HL-60 (cell line): Measurements from ENCODE around the gene TRIML1.

Experiments
- DNase-seq, 2 experiments: peaks; one replicate each; pipeline ENCODE4 v3.0.0-alpha.2; 2010 to 2020; ENCODE audit warnings: low read depth in 1 of 2, low spot score in 1 of 2
- H3K27ac ChIP-seq: fragments of 250-450 bp; sonication (Bioruptor Pico); replicated peaks from 2 replicates; pipeline ENCODE4 v1.5.1; 2020; ENCODE audit warnings: mild to moderate bottlenecking, moderate library complexity
- H3K27me3 ChIP-seq: fragments of 250-450 bp; sonication (Bioruptor Pico); 2 replicates; pipeline ENCODE4 v1.5.1; 2021; ENCODE audit warnings: mild to moderate bottlenecking, moderate library complexity; ENCODE audit not compliant: insufficient read depth, poor library complexity, severe bottlenecking
- H3K4me3 ChIP-seq: replicated peaks from 2 replicates; pipeline ENCODE4 v1.5.1; 2011; ENCODE audit warnings: mild to moderate bottlenecking, control low read depth, low read length; ENCODE audit not compliant: insufficient read depth
- GABPA ChIP-seq: IDR thresholded peaks from 2 replicates; pipeline ENCODE4 v1.6.1; 2012; ENCODE audit warnings: low read depth
- POLR2AphosphoS5 ChIP-seq: IDR thresholded peaks from 2 replicates; pipeline ENCODE4 v1.6.1; 2012; ENCODE audit warnings: low read depth
- SPI1 ChIP-seq: IDR thresholded peaks from 2 replicates; pipeline ENCODE4 v1.6.1; 2012; ENCODE audit warnings: low read depth, mild to moderate bottlenecking, borderline replicate concordance
- TF ChIP-seq, protein P1 (sequence below): IDR thresholded peaks from 2 replicates; pipeline ENCODE4 v1.6.1; 2012; ENCODE audit warnings: low read depth; ENCODE audit not compliant: insufficient replicate concordance
- TF ChIP-seq, protein P2 (sequence below): IDR thresholded peaks from one replicate; pipeline ENCODE4 v1.5.1; 2011; ENCODE audit warnings: low read length, control low read depth, inconsistent platforms; ENCODE audit not compliant: insufficient read depth

The TRIML1 gene

DNA sequence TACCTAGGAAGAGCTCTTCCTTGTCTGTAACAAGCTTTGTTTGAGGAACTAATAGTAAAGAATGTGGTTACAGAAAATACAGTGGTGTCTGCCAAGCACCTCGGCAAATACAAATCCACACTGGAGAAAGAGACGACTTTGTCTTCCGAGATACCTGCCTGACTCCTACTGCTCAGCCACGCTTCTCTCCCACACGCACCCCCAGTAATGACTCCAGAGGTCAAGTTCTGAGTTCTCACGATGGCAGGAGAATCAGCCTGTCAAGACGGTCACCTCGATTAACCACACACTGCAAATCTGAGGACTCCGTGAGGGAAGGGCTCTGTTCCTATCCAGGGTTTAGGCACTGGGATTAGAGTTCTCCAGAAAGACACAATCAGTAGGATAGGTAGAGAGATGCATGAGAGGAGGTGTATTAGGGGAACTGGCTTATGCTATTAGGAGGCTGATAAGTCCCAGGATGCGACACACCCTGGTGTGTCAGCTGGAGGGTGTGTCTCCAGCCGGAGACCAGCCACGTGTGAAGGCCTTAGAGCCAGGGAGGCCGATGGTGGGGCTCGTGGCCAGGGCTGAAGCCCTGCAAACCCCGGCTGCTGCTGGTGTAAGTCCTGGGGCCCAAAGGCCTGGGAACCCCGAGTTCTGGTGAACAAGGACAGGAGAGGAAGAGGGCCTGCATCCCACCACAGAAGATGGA, 21.5 kb upstream of the TRIML1 start:
- Histone ChIP-seq H3K4me3 (no peak overlapping the region), H3K27me3 (no peaks in the 10 kb centered on the region), H3K27ac (no peak overlapping the region)
- TF ChIP-seq SPI1 (no peak), POLR2AphosphoS5 (no peak), GABPA (no peak)
- TF ChIP-seq, protein P1, sequence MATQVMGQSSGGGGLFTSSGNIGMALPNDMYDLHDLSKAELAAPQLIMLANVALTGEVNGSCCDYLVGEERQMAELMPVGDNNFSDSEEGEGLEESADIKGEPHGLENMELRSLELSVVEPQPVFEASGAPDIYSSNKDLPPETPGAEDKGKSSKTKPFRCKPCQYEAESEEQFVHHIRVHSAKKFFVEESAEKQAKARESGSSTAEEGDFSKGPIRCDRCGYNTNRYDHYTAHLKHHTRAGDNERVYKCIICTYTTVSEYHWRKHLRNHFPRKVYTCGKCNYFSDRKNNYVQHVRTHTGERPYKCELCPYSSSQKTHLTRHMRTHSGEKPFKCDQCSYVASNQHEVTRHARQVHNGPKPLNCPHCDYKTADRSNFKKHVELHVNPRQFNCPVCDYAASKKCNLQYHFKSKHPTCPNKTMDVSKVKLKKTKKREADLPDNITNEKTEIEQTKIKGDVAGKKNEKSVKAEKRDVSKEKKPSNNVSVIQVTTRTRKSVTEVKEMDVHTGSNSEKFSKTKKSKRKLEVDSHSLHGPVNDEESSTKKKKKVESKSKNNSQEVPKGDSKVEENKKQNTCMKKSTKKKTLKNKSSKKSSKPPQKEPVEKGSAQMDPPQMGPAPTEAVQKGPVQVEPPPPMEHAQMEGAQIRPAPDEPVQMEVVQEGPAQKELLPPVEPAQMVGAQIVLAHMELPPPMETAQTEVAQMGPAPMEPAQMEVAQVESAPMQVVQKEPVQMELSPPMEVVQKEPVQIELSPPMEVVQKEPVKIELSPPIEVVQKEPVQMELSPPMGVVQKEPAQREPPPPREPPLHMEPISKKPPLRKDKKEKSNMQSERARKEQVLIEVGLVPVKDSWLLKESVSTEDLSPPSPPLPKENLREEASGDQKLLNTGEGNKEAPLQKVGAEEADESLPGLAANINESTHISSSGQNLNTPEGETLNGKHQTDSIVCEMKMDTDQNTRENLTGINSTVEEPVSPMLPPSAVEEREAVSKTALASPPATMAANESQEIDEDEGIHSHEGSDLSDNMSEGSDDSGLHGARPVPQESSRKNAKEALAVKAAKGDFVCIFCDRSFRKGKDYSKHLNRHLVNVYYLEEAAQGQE = no peak
- TF ChIP-seq, protein P2, sequence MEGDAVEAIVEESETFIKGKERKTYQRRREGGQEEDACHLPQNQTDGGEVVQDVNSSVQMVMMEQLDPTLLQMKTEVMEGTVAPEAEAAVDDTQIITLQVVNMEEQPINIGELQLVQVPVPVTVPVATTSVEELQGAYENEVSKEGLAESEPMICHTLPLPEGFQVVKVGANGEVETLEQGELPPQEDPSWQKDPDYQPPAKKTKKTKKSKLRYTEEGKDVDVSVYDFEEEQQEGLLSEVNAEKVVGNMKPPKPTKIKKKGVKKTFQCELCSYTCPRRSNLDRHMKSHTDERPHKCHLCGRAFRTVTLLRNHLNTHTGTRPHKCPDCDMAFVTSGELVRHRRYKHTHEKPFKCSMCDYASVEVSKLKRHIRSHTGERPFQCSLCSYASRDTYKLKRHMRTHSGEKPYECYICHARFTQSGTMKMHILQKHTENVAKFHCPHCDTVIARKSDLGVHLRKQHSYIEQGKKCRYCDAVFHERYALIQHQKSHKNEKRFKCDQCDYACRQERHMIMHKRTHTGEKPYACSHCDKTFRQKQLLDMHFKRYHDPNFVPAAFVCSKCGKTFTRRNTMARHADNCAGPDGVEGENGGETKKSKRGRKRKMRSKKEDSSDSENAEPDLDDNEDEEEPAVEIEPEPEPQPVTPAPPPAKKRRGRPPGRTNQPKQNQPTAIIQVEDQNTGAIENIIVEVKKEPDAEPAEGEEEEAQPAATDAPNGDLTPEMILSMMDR = no peak
- DNase-seq = no peak

DNA sequence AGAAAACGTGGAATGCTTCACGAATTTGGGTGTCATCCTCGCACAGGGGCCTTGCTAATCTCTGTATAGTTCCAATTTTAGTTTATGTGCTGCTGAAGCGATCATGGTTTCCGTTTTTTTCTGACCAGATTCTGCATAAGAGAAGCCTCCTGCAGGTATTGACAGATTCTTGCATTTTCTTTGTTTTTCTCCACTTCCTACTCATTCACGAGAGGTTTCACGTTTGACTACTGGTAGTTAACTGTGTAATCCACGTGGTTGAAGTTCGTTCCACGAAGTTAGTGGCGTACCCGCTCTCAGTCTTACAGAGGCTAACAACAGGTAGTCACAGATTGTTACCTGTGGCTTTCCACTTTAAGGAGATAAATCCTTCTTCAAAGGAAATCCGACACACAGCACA, 17.7 kb upstream of the TRIML1 start:
- no peak for DNase-seq
- Histone ChIP-seq H3K4me3 (no peak overlapping the region), H3K27me3 (no peaks in the 10 kb centered on the region), H3K27ac (no peak overlapping the region)
- TF ChIP-seq POLR2AphosphoS5 (no peak), SPI1 (no peak), GABPA (no peak)
- TF ChIP-seq, protein P2 = no peak
- TF ChIP-seq, protein P1 = no peak

DNA sequence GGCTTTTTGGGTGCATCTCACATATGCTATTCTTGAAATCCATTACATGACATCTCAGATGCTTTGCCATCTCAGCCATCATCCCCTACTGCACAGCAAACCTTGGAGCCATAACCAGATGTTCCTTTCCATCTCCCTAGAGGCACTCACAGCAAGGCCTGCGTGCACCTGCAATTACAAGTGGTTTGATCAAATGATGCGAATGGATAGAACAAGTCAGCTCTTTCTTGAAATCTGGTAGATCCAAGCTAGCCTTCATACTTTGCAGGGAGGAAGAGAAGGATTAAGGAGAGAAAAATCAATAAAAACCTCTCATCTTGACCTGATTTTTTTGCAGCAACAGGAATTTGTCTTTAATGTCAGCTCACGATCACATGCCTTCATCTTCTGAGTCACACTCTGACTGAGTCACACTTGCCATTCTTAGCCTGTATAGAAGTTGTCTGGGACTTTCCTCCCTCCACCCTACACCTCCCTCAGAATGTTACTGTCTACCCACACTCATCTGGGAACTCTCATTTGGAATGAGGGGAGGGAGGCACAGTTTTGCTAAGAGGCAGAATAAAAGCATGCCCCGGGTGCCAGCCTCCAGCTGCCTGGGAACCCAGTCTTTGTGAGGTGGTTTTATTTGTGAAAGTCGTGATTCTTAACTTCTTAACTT, 11.9 kb upstream of the TRIML1 start:
- TF ChIP-seq GABPA (no peak), POLR2AphosphoS5 (no peak), SPI1 (no peak)
- TF ChIP-seq, protein P2 = no peak
- TF ChIP-seq, protein P1 = no peak
- no peak overlapping the region for H3K27ac ChIP-seq
- no peak for DNase-seq
- H3K4me3 ChIP-seq = no peak overlapping the region
- no peaks in the 10 kb centered on the region for H3K27me3 ChIP-seq
